Esophagus muscularis mucosa (tissue), 4 donors: Measurements from ENCODE around the gene FAAH. TPM values are rescaled to one million over a fixed set of nuclear protein-coding genes. Genes with fewer than 3 reads are reported as not detected.

Experiments
- DNase-seq: peaks from one replicate; pipeline ENCODE4 v3.0.0-alpha.2; 2017; ENCODE audit errors: extremely low spot score
- H3K27ac ChIP-seq, 4 donors: fragments of 200-600 bp; sonication (generic); replicated peaks in 1 of 4; 1 replicate in 3 of 4; 2 replicates in 1 of 4; pipeline ENCODE4 v1.5.1; 2016 to 2019; ENCODE audit warnings: mild to moderate bottlenecking in 1 of 4
- H3K27me3 ChIP-seq, 4 donors: fragments of 200-600 bp; sonication (generic); one replicate each; pipeline versions ENCODE4 v1.5.1 to v1.6.0; 2016 to 2019
- H3K36me3 ChIP-seq, 4 donors: fragments of 200-600 bp; sonication (generic); one replicate each; pipeline ENCODE4 v1.5.1; 2016 to 2019
- H3K4me1 ChIP-seq, 4 donors: fragments of 200-600 bp; sonication (generic); one replicate each; pipeline ENCODE4 v1.5.1; 2016 to 2019
- H3K4me3 ChIP-seq, 4 donors: fragments of 200-600 bp; sonication (generic); 1 replicate in 2 of 4; 2 replicates in 2 of 4; pipeline ENCODE4 v1.5.1; 2016 to 2019; ENCODE audit warnings: mild to moderate bottlenecking in 4 of 4, moderate library complexity in 1 of 4
- H3K9me3 ChIP-seq, 4 donors: fragments of 200-600 bp; sonication (generic); 1 replicate in 3 of 4; 2 replicates in 1 of 4; pipeline ENCODE4 v1.5.1; 2016 to 2019
- CTCF ChIP-seq, 3 experiments: fragments of 200-600 bp in 2 of 3; fragments of 450-650 bp in 1 of 3; sonication (generic) in 2 of 3; IDR thresholded peaks; one replicate each; pipeline ENCODE4 v1.5.1; 2017 to 2019; ENCODE audit warnings: antibody characterized with exemption in 3 of 3, mild to moderate bottlenecking in 2 of 3, moderate library complexity in 1 of 3
- EP300 ChIP-seq: sonication (generic); formaldehyde crosslinking; IDR thresholded peaks from one replicate; pipeline ENCODE4 v1.6.1; 2017; ENCODE audit warnings: antibody characterized with exemption
- POLR2A ChIP-seq: fragments of 450-650 bp; IDR thresholded peaks from one replicate; pipeline ENCODE4 v1.6.1; 2017; ENCODE audit warnings: antibody characterized with exemption, moderate library complexity, mild to moderate bottlenecking, low read depth
- POLR2AphosphoS5 ChIP-seq, 2 donors: sonication (generic); formaldehyde crosslinking; IDR thresholded peaks; one replicate each; pipeline ENCODE4 v1.6.1; 2017; ENCODE audit warnings: antibody characterized with exemption in 2 of 2
- WGBS: methylation state at CpG from one replicate; pipeline ENCODE4 v1.1.5; 2018; 5-methylcytosine and 5-hydroxymethylcytosine counted together
- intact Hi-C: fragments of 100-400 bp; cut with DNase I; formaldehyde crosslinking; loops from one replicate; pipeline ENCODE4 v1.15.1; 2023
- total RNA-seq, 4 donors: library from RNA; depleted of rRNA; stranded (reverse); fragments of >200 nt; gene quantifications; one replicate each; pipeline versions ENCODE4 v1.1.0 to v1.2.1, GENCODE V29; 2016

The FAAH gene
- total RNA-seq, 4 donors from 2014 or later = 3.7 to 10.6 (median 8.4) TPM

GRCh38 chr1:46429436-46429835 lies 35.3 kb downstream of the FAAH start:
- Histone ChIP-seq H3K9me3 (no peaks in the 10 kb centered on the region), H3K4me3 (no peak overlapping the region), H3K27me3 (peaks cover 0 to 20% (median 0%) of the 10 kb centered on the region in 4 donors), H3K36me3 (no peaks in the 10 kb centered on the region), H3K4me1 (no peaks in the 10 kb centered on the region), H3K27ac (no peak overlapping the region)
- no peak for DNase-seq
- intact Hi-C loops = no loop called here
- WGBS = 89% methylated on average over 1 of the region's 1 CpG
- TF ChIP-seq CTCF (IDR thresholded peaks at IDR 0.05) (no peak), EP300 (no peak), POLR2AphosphoS5 (IDR thresholded peaks at IDR 0.05) (no peak), POLR2A (no peak)

- TF ChIP-seq CTCF (IDR thresholded peaks at IDR 0.05) (no peak), POLR2AphosphoS5 (IDR thresholded peaks at IDR 0.05) (no peak), EP300 (no peak), POLR2A (no peak)
- H3K36me3 ChIP-seq = no peaks in the 10 kb centered on the region
- DNase-seq = no peak
- H3K4me3 ChIP-seq = no peak overlapping the region
- intact Hi-C loops = no loop called here
- no peaks in the 10 kb centered on the region for H3K4me1 ChIP-seq
- H3K27me3 ChIP-seq = peaks cover 0 to 4% (median 0%) of the 10 kb centered on the region in 4 donors
- 72% methylated on average over 6 of the region's 6 CpGs for WGBS
- no peak overlapping the region for H3K27ac ChIP-seq
- no peaks in the 10 kb centered on the region for H3K9me3 ChIP-seq
Observed at GRCh38 chr1:46431695-46432094, 37.6 kb downstream of the FAAH start.

GRCh38 chr1:46432781-46433327 lies 38.7 kb downstream of the FAAH start:
- DNase-seq = no peak
- Histone ChIP-seq H3K4me1 (no peaks in the 10 kb centered on the region), H3K27ac (no peak overlapping the region), H3K9me3 (no peaks in the 10 kb centered on the region), H3K36me3 (no peaks in the 10 kb centered on the region), H3K4me3 (no peak overlapping the region), H3K27me3 (peaks cover 0 to 4% (median 0%) of the 10 kb centered on the region in 4 donors)
- TF ChIP-seq EP300 (no peak), POLR2AphosphoS5 (IDR thresholded peaks at IDR 0.05) (no peak), CTCF (IDR thresholded peaks at IDR 0.05) (no peak), POLR2A (no peak)
- WGBS = 64% methylated on average over 8 of the region's 10 CpGs
- intact Hi-C loops = no loop called here

DNA sequence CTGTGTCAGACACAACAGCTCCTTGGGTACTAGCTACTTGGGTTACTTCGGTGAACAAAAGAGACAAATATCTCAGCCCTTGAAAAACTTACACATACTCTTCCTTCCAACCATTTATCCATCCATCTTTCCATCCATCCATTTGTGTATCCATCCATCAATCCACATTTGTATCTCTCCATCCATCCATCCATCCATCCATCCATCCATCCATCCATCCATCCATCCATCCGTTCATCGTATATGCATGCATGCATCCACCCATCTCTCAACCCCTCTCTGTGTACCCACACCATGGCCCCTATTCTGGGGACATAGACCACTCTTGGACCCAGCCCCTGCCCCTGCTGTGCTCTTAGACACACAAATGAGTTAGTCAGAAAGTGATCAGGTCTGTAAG lies 40.2 kb downstream of the FAAH start:
- Histone ChIP-seq H3K27ac (no peak overlapping the region), H3K4me1 (no peaks in the 10 kb centered on the region), H3K4me3 (no peak overlapping the region), H3K27me3 (peaks cover 0 to 11% (median 0%) of the 10 kb centered on the region in 4 donors), H3K9me3 (no peaks in the 10 kb centered on the region), H3K36me3 (no peaks in the 10 kb centered on the region)
- intact Hi-C loops = no loop called here
- no peak for DNase-seq
- TF ChIP-seq CTCF (IDR thresholded peaks at IDR 0.05) = no peak
- WGBS = 94% methylated on average over 3 of the region's 3 CpGs

GRCh38 chr1:46436844-46437243 lies 42.7 kb downstream of the FAAH start:
- TF ChIP-seq CTCF (IDR thresholded peaks at IDR 0.05) = no peak
- no peak for TF ChIP-seq POLR2AphosphoS5 (IDR thresholded peaks at IDR 0.05)
- no peak for TF ChIP-seq EP300
- TF ChIP-seq POLR2A = no peak
- Histone ChIP-seq H3K4me1 (no peaks in the 10 kb centered on the region), H3K27ac (no peak overlapping the region), H3K9me3 (no peaks in the 10 kb centered on the region), H3K4me3 (no peak overlapping the region), H3K36me3 (no peaks in the 10 kb centered on the region), H3K27me3 (peaks cover 0 to 11% (median 0%) of the 10 kb centered on the region in 4 donors)
- WGBS = 94% methylated on average over 1 of the region's 1 CpG
- no peak for DNase-seq
- intact Hi-C loops = no loop called here
